Measurements from ENCODE around the gene PLCB3.

Gene PLCB3

GRCh38 chr11:64287676-64288352 is 36.5 kb downstream of the PLCB3 start:
- no peak for DNase-seq (ENCODE audit: low read depth)

DNA sequence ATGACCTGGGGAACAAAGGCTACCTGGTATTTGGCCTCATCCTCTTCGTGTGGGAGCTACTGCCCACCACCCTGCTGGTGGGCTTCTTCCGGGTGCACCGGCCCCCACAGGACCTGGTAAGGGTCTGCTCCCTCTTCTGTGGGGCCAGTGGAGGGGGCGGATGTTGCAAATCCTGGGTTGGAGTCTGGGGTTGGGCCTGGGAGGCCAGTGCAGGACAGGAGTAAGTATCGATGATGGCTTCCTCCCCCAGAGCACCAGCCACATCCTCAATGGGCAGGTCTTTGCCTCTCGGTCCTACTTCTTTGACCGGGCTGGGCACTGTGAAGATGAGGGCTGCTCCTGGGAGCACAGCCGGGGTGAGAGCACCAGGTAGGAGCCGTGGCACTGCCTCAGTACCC is 37.0 kb downstream of the PLCB3 start:
- DNase-seq (ENCODE audit: low read depth) = no peak

DNA sequence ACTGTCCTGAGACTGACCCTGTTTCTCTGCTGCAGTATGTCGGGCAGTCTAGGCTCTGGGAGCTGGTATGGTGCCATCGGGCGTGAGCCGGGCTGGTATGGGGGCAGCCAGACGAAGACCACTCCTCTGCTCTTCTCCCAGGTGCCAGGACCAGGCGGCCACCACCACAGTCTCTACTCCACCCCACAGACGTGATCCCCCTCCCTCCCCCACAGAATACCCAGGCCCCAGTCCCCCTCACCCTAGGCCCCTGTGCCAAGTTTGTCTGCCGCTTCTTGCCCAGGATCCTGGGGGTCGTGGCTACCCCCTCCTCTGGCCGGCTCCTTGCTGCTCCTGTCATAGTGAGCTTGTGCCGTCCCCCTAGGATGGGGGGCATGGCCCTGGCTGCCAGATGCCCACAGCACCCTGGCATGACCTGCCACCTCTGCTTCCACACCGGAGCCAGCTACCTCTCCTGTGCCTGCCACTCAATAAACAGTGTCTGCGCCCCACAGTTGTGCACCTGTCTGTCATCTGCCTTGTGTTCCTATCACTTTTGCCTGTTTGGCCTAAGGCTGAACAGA is 37.8 kb downstream of the PLCB3 start:
- no peak for DNase-seq (ENCODE audit: low read depth)

DNA sequence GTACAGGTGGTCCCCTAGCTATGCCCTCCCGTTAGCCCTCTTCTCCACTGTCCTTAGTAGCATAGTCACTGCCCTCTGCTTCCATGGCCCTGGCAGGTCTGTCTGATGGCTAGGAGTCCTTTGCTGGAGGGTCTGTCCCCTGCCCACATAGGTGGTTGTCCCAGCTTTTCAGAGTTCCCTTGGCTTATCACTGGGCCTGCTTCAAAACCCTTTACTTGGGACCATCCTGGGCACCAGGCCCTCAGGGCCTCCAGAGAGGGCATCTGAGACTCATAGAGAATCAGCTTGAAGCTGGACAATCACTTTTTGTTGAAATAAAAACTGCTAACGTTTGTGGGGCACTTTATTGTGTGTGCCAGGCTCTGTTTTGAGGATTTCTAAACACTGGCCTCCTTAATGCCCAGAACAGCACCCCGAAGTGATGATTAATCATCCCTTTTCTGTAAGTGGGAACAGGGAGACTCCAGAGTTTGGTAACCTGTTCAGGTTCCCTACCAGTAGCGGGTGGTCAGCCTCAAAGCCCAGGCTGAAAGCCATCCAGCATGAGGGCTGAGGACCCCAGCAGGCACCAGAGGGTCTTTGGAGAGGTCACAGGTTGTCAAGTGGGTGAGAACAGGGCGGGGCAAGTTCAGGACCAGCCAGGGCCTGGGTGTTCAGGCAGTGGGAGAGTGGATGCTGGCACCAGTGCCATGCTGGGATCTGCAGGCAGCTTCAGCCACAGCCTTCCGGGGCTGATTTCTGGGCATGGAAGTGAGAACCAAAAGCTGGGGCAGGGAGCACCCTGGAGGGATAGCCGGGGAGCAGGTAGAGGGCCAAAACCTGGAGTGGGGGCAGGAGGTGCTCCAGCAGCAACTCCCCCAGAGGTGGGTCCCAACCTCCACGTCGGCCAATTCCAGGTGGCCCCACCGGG is 39.3 kb downstream of the PLCB3 start:
- DNase-seq (ENCODE audit: low read depth) = no peak

DNA sequence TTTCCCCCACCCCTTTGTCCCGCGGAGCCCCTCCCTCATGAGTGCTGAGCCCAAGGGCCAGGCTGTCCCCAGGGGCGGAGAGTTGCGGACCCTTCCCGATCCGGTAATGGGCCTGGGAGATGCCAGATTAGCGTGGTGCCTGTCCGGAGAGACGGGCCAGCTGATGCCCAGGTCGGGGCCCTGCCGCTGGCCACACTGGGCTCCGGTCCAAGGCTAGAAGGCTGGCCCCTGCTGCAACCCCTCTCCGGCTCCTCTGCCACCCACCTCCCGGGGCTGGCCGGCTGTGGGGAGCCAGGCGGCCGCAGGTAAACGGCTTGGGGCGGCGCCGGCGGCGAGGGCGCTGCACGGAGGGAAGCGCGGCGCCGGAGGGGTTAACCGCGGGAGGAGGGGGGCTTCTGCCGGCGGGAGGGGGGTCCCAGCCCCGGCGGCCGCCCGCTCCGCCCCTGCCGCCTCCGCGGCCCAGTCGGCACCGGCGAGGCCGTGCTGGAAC is 40.0 kb downstream of the PLCB3 start, which contains the start of gene KCNK4:
KCNK4 (plus strand) TSS at position 41 of the 490 bp plus-strand sequence. CDS start 1,717 bp downstream, outside the sequence.
- DNase-seq (ENCODE audit: low read depth) = no peak

- DNase-seq (ENCODE audit: low read depth) = no peak
Measured at GRCh38 chr11:64291752-64292459, 40.6 kb downstream of the PLCB3 start.

GRCh38 chr11:64292460-64293254 is 41.3 kb downstream of the PLCB3 start:
- DNase-seq (ENCODE audit: low read depth) = no peak

GRCh38 chr11:64294774-64295173 is 43.4 kb downstream of the PLCB3 start:
- no peak for DNase-seq (ENCODE audit: low read depth)

- no peak for DNase-seq (ENCODE audit: low read depth)
Measured at GRCh38 chr11:64295760-64296159, 44.4 kb downstream of the PLCB3 start.

GRCh38 chr11:64296236-64296635 is 44.9 kb downstream of the PLCB3 start:
- no peak for DNase-seq (ENCODE audit: low read depth)

GRCh38 chr11:64296830-64297698 is 45.7 kb downstream of the PLCB3 start:
- no peak for DNase-seq (ENCODE audit: low read depth)

DNA sequence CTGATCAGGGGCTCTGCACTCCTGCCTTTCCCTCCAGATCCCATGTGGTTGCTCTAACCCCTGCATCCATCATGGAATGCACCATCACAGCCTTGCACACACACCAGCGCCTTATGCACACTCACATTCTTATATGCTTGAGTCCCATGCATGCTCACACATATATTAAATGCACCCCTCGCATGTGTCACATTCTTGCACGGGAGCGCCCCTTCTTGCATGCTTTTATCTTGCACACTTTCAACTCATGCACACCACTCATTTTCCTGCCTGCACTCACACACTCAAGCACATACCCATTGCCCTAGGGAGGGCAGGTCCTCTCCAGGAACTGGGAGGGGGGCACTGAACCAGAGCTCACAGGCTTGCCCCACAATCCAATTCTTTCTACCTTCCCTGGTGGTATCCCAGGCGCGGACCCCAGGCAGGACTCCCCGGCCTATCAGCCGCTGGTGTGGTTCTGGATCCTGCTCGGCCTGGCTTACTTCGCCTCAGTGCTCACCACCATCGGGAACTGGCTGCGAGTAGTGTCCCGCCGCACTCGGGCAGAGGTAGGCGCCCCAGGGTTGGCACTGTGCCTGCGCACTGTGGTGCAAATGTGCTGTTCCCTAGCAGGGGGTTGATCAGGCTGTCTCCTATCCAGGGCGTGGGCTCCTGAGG is 46.5 kb downstream of the PLCB3 start:
- no peak for DNase-seq (ENCODE audit: low read depth)

DNA sequence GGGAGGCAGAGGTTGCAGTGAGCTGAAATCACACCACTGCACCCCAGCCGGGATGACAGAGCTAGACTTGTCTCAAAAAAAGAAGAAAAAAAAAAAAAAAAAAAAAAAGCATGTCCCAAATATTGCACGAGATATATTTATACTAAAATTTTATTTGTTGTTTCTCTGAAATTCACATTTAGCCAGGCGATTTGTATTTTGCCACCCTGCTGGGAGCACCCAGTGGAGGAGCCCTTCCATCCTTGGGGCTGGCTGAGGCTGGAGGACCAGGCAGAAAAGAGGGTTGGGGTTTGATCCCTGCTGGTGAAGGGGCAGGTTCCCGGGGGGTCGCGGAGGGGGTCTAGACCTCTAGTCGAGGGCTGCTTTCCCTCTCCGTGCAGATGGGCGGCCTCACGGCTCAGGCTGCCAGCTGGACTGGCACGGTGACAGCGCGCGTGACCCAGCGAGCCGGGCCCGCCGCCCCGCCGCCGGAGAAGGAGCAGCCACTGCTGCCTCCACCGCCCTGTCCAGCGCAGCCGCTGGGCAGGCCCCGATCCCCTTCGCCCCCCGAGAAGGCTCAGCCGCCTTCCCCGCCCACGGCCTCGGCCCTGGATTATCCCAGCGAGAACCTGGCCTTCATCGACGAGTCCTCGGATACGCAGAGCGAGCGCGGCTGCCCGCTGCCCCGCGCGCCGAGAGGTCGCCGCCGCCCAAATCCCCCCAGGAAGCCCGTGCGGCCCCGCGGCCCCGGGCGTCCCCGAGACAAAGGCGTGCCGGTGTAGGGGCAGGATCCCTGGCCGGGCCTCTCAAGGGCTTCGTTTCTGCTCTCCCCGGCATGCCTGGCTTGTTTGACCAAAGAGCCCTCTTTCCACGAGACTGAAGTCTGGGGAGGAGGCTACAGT is 47.9 kb downstream of the PLCB3 start:
- DNase-seq (ENCODE audit: low read depth) = no peak

GRCh38 chr11:64299847-64300648 is 48.7 kb downstream of the PLCB3 start, which contains the start of gene CATSPERZ:
CATSPERZ (plus strand) TSS chr11:64300358; CDS start chr11:64300411, 53 bp downstream.
- DNase-seq (ENCODE audit: low read depth) = no peak

- no peak for DNase-seq (ENCODE audit: low read depth)
Measured at GRCh38 chr11:64303109-64304031, 52.0 kb downstream of the PLCB3 start.

DNA sequence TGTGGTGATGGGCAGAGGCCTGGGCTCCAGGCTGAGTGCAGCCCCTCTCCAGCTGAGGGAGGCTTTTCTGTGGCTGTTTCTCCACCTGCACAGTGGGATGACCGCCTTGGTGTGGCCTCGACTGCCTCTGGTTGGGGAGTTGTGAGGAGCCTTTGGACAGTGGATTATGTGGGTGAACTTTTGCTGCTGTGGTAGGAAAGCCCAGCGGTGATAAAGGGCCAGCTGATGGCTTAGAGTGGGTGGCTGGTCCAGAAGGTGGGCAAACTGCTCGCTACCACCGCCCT is 52.6 kb downstream of the PLCB3 start:
- DNase-seq (ENCODE audit: low read depth) = no peak

All from GM04503 (cell line).